Activated CD4-positive, CD25-positive, alpha-beta regulatory T cell (primary cell): ENCODE measurements around the gene CEP250.

Source experiments
- DNase-seq, 4 experiments: peaks; one replicate each; lab custom pipeline; 2025; lab: John Stamatoyannopoulos, UW

The CEP250 gene

GRCh38 chr20:35562541-35563110 is 107.2 kb downstream of the CEP250 start:
- DNase-seq = no peak

GRCh38 chr20:35563834-35564233 is 108.4 kb downstream of the CEP250 start:
- no peak for DNase-seq

DNA sequence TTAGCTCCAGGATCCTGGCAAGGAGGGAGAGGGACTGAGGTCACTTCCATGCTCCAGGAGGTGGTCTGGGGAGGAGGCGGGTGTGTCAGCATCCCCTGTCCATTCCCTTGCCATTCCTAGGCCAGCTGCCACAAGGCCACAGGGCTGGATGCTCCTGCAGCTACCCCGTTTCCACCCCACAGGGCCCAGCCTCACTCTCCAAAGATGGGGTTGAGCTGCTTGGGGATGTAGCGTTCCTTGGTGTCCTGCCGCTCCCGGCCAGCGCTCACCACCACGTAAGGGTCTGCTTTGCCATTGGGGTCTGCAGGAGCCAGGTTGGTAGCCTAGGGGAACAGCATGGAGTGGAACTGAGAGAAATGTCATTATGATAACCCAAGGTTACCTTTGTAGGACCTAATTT is 109.5 kb downstream of the CEP250 start:
- DNase-seq = no peak

DNA sequence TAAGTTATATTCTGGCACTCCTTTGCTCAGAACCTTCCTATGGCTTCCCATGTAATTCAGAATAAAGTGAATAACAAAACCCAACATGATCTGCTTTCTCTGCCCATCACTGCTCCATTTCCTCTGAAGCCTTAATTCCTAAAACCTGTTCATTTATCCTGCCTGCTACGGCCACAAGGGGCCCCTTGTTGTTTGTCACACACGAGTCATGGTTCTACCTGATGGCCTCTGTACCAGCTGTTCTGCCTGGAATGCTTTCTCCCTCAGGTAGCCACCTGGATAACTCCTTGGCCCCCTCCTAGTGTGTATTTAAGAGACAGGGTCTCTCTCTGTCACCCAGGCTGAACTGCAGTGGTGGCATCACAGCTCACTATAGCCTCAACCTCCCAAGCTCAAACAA is 113.2 kb downstream of the CEP250 start:
- DNase-seq = no peak
